HG03354 (cell line): ENCODE data around the gene MYBPHL.

ENCODE experiments used
- ATAC-seq: cut with Tn5 transposase; IDR thresholded peaks from one replicate; pipeline ENCODE4 v1.9.1; 2021; ENCODE audit warnings: mild to moderate bottlenecking; ENCODE audit not compliant: unreplicated experiment, poor library complexity, severe bottlenecking

Gene MYBPHL

GRCh38 chr1:109306832-109307273, at the start of gene MYBPHL:
MYBPHL (minus strand) TSS chr1:109307011; CDS start chr1:109306991, 20 bp downstream.
- no peak for ATAC-seq

GRCh38 chr1:109356505-109356904, 49.7 kb upstream of the MYBPHL start:
- ATAC-seq, result no peak

GRCh38 chr1:109354929-109355328, 48.1 kb upstream of the MYBPHL start:
- no peak for ATAC-seq

GRCh38 chr1:109351457-109351856, 44.6 kb upstream of the MYBPHL start:
- no peak for ATAC-seq

- ATAC-seq, result no peak
Measured at GRCh38 chr1:109350655-109351054, 43.8 kb upstream of the MYBPHL start.

GRCh38 chr1:109350182-109350581, 43.4 kb upstream of the MYBPHL start:
- ATAC-seq, result no peak

GRCh38 chr1:109347511-109347910, 40.7 kb upstream of the MYBPHL start:
- no peak for ATAC-seq

- no peak for ATAC-seq
Measured at GRCh38 chr1:109341944-109342930, 35.4 kb upstream of the MYBPHL start.

GRCh38 chr1:109338608-109339007, 31.8 kb upstream of the MYBPHL start:
- no peak for ATAC-seq

GRCh38 chr1:109338091-109338490, 31.3 kb upstream of the MYBPHL start:
- no peak for ATAC-seq

GRCh38 chr1:109335091-109335490, 28.3 kb upstream of the MYBPHL start:
- no peak for ATAC-seq

- ATAC-seq, result no peak
Measured at GRCh38 chr1:109331113-109331512, 24.3 kb upstream of the MYBPHL start.

GRCh38 chr1:109327285-109327684, 20.5 kb upstream of the MYBPHL start:
- no peak for ATAC-seq

- no peak for ATAC-seq
Measured at GRCh38 chr1:109322974-109323373, 16.2 kb upstream of the MYBPHL start.

- no peak for ATAC-seq
Measured at GRCh38 chr1:109319114-109319513, 12.3 kb upstream of the MYBPHL start.

- no peak for ATAC-seq
Measured at GRCh38 chr1:109316506-109316905, 9.7 kb upstream of the MYBPHL start.

- ATAC-seq, result no peak
Measured at GRCh38 chr1:109315288-109315687, 8.5 kb upstream of the MYBPHL start.

- no peak for ATAC-seq
Measured at GRCh38 chr1:109314795-109315194, 8.0 kb upstream of the MYBPHL start.

- no peak for ATAC-seq
Measured at GRCh38 chr1:109312978-109313775, 6.4 kb upstream of the MYBPHL start.

GRCh38 chr1:109312246-109312645, 5.4 kb upstream of the MYBPHL start:
- ATAC-seq, result no peak

GRCh38 chr1:109309347-109309746, 2.5 kb upstream of the MYBPHL start:
- ATAC-seq, result no peak
